ENCODE data around the gene HJURP.

The HJURP gene

GRCh38 chr2:233858331-233858730, 4.0 kb upstream of the HJURP start:
- Histone ChIP-seq H3K27me3 (ENCODE audit: insufficient read depth, low read length) (no peaks in the 10 kb centered on the region), H3K4me1 (ENCODE audit: insufficient read depth, low read length) (peaks cover 17% of the 10 kb centered on the region), H3K9me3 (ENCODE audit: low read length) (no peaks in the 10 kb centered on the region), H2AFZ (ENCODE audit: low read depth, low read length) (no peak overlapping the region), H3K4me3 (ENCODE audit: low read length) (no peak overlapping the region), H3K36me3 (ENCODE audit: insufficient read depth, low read length) (no peaks in the 10 kb centered on the region)

- Histone ChIP-seq H3K4me1 (ENCODE audit: insufficient read depth, low read length) (peaks cover 24% of the 10 kb centered on the region), H2AFZ (ENCODE audit: low read depth, low read length) (no peak overlapping the region), H3K27me3 (ENCODE audit: insufficient read depth, low read length) (no peaks in the 10 kb centered on the region), H3K9me3 (ENCODE audit: low read length) (no peaks in the 10 kb centered on the region), H3K4me3 (ENCODE audit: low read length) (no peak overlapping the region), H3K36me3 (ENCODE audit: insufficient read depth, low read length) (peaks cover 5% of the 10 kb centered on the region)
These were observed 3.3 kb upstream of the HJURP start for GRCh38 chr2:233857511-233858141.

GRCh38 chr2:233856184-233856583, 1.8 kb upstream of the HJURP start:
- no peaks in the 10 kb centered on the region for H3K27me3 ChIP-seq (ENCODE audit: insufficient read depth, low read length)
- peaks cover 30% of the 10 kb centered on the region for H3K4me1 ChIP-seq (ENCODE audit: insufficient read depth, low read length)
- no peak overlapping the region for H2AFZ ChIP-seq (ENCODE audit: low read depth, low read length)
- H3K9me3 ChIP-seq (ENCODE audit: low read length) = no peaks in the 10 kb centered on the region
- H3K4me3 ChIP-seq (ENCODE audit: low read length) = no peak overlapping the region
- H3K36me3 ChIP-seq (ENCODE audit: insufficient read depth, low read length) = peaks cover 17% of the 10 kb centered on the region

GRCh38 chr2:233855345-233855744, 1.0 kb upstream of the HJURP start:
- peak overlapping the region; percentile 94 for H3K4me3 ChIP-seq (ENCODE audit: low read length)
- H3K4me1 ChIP-seq (ENCODE audit: insufficient read depth, low read length) = peaks cover 30% of the 10 kb centered on the region
- H3K9me3 ChIP-seq (ENCODE audit: low read length) = no peaks in the 10 kb centered on the region
- H3K27me3 ChIP-seq (ENCODE audit: insufficient read depth, low read length) = no peaks in the 10 kb centered on the region
- H2AFZ ChIP-seq (ENCODE audit: low read depth, low read length) = no peak overlapping the region
- peaks cover 24% of the 10 kb centered on the region for H3K36me3 ChIP-seq (ENCODE audit: insufficient read depth, low read length)

GRCh38 chr2:233853883-233854240, 473 bp downstream of the HJURP start:
- Histone ChIP-seq H2AFZ (ENCODE audit: low read depth, low read length) (peak overlapping the region; percentile 98), H3K27me3 (ENCODE audit: insufficient read depth, low read length) (no peaks in the 10 kb centered on the region), H3K4me3 (ENCODE audit: low read length) (peak overlapping the region; percentile 94), H3K9me3 (ENCODE audit: low read length) (no peaks in the 10 kb centered on the region), H3K36me3 (ENCODE audit: insufficient read depth, low read length) (peaks cover 39% of the 10 kb centered on the region), H3K4me1 (ENCODE audit: insufficient read depth, low read length) (peaks cover 30% of the 10 kb centered on the region)

- H3K27me3 ChIP-seq (ENCODE audit: insufficient read depth, low read length) = no peaks in the 10 kb centered on the region
- peaks cover 30% of the 10 kb centered on the region for H3K4me1 ChIP-seq (ENCODE audit: insufficient read depth, low read length)
- H3K4me3 ChIP-seq (ENCODE audit: low read length) = peak overlapping the region; percentile 94
- peak overlapping the region; percentile 98 for H2AFZ ChIP-seq (ENCODE audit: low read depth, low read length)
- no peaks in the 10 kb centered on the region for H3K9me3 ChIP-seq (ENCODE audit: low read length)
- H3K36me3 ChIP-seq (ENCODE audit: insufficient read depth, low read length) = peaks cover 44% of the 10 kb centered on the region
These were observed 982 bp downstream of the HJURP start for GRCh38 chr2:233853353-233853752.

- Histone ChIP-seq H3K36me3 (ENCODE audit: insufficient read depth, low read length) (peaks cover 57% of the 10 kb centered on the region), H3K4me3 (ENCODE audit: low read length) (peak overlapping the region; percentile 94), H3K9me3 (ENCODE audit: low read length) (no peaks in the 10 kb centered on the region), H3K27me3 (ENCODE audit: insufficient read depth, low read length) (no peaks in the 10 kb centered on the region), H2AFZ (ENCODE audit: low read depth, low read length) (no peak overlapping the region), H3K4me1 (ENCODE audit: insufficient read depth, low read length) (peaks cover 30% of the 10 kb centered on the region)
These were observed 2.3 kb downstream of the HJURP start for GRCh38 chr2:233852056-233852455.

GRCh38 chr2:233851169-233851568, 3.2 kb downstream of the HJURP start:
- H2AFZ ChIP-seq (ENCODE audit: low read depth, low read length) = no peak overlapping the region
- H3K36me3 ChIP-seq (ENCODE audit: insufficient read depth, low read length) = peaks cover 65% of the 10 kb centered on the region
- no peaks in the 10 kb centered on the region for H3K9me3 ChIP-seq (ENCODE audit: low read length)
- no peaks in the 10 kb centered on the region for H3K27me3 ChIP-seq (ENCODE audit: insufficient read depth, low read length)
- peaks cover 30% of the 10 kb centered on the region for H3K4me1 ChIP-seq (ENCODE audit: insufficient read depth, low read length)
- H3K4me3 ChIP-seq (ENCODE audit: low read length) = no peak overlapping the region

- no peaks in the 10 kb centered on the region for H3K9me3 ChIP-seq (ENCODE audit: low read length)
- H3K4me1 ChIP-seq (ENCODE audit: insufficient read depth, low read length) = peaks cover 28% of the 10 kb centered on the region
- peaks cover 68% of the 10 kb centered on the region for H3K36me3 ChIP-seq (ENCODE audit: insufficient read depth, low read length)
- no peak overlapping the region for H2AFZ ChIP-seq (ENCODE audit: low read depth, low read length)
- H3K27me3 ChIP-seq (ENCODE audit: insufficient read depth, low read length) = no peaks in the 10 kb centered on the region
- no peak overlapping the region for H3K4me3 ChIP-seq (ENCODE audit: low read length)
These were observed 3.6 kb downstream of the HJURP start for GRCh38 chr2:233850745-233851144.

- Histone ChIP-seq H2AFZ (ENCODE audit: low read depth, low read length) (no peak overlapping the region), H3K27me3 (ENCODE audit: insufficient read depth, low read length) (no peaks in the 10 kb centered on the region), H3K4me3 (ENCODE audit: low read length) (no peak overlapping the region), H3K36me3 (ENCODE audit: insufficient read depth, low read length) (peaks cover 75% of the 10 kb centered on the region), H3K9me3 (ENCODE audit: low read length) (no peaks in the 10 kb centered on the region), H3K4me1 (ENCODE audit: insufficient read depth, low read length) (peaks cover 22% of the 10 kb centered on the region)
These were observed 4.6 kb downstream of the HJURP start for GRCh38 chr2:233849607-233850271.

GRCh38 chr2:233848276-233848675, 6.1 kb downstream of the HJURP start:
- no peak overlapping the region for H2AFZ ChIP-seq (ENCODE audit: low read depth, low read length)
- H3K36me3 ChIP-seq (ENCODE audit: insufficient read depth, low read length) = peaks cover 90% of the 10 kb centered on the region
- H3K4me3 ChIP-seq (ENCODE audit: low read length) = no peak overlapping the region
- H3K4me1 ChIP-seq (ENCODE audit: insufficient read depth, low read length) = peaks cover 16% of the 10 kb centered on the region
- no peaks in the 10 kb centered on the region for H3K27me3 ChIP-seq (ENCODE audit: insufficient read depth, low read length)
- no peaks in the 10 kb centered on the region for H3K9me3 ChIP-seq (ENCODE audit: low read length)

- Histone ChIP-seq H3K36me3 (ENCODE audit: insufficient read depth, low read length) (peaks cover 91% of the 10 kb centered on the region), H3K4me1 (ENCODE audit: insufficient read depth, low read length) (peaks cover 7% of the 10 kb centered on the region), H2AFZ (ENCODE audit: low read depth, low read length) (no peak overlapping the region), H3K4me3 (ENCODE audit: low read length) (no peak overlapping the region), H3K27me3 (ENCODE audit: insufficient read depth, low read length) (no peaks in the 10 kb centered on the region), H3K9me3 (ENCODE audit: low read length) (no peaks in the 10 kb centered on the region)
These were observed 7.0 kb downstream of the HJURP start for GRCh38 chr2:233847248-233847898.

GRCh38 chr2:233846387-233847247, 7.7 kb downstream of the HJURP start:
- Histone ChIP-seq H2AFZ (ENCODE audit: low read depth, low read length) (no peak overlapping the region), H3K27me3 (ENCODE audit: insufficient read depth, low read length) (no peaks in the 10 kb centered on the region), H3K36me3 (ENCODE audit: insufficient read depth, low read length) (peaks cover 91% of the 10 kb centered on the region), H3K9me3 (ENCODE audit: low read length) (no peaks in the 10 kb centered on the region), H3K4me3 (ENCODE audit: low read length) (no peak overlapping the region), H3K4me1 (ENCODE audit: insufficient read depth, low read length) (no peaks in the 10 kb centered on the region)

Measured in neuron (in vitro differentiated cells).